RKO (cell line): ENCODE measurements around the gene ATG4B.
"Not testable (repeated sequence)": the region's sequence is repeated elsewhere in the genome, so short reads cannot be mapped to it uniquely, and the experiment has no call there.

Source experiments
- DNase-seq: peaks from one replicate; pipeline ENCODE4 v3.0.0-alpha.2; 2016; ENCODE audit warnings: low spot score

Gene ATG4B

GRCh38 chr2:241637018-241637794 is at the start of gene ATG4B, which contains the start of gene THAP4:
TSS of gene ATG4B (plus strand) at chr2:241637693. CDS start at chr2:241637715, 22 bp downstream.
TSS of gene THAP4 (minus strand) at chr2:241637158. CDS start at chr2:241637017, 141 bp downstream.
- DNase-seq: peak; percentile 86

- not testable (repeated sequence) for DNase-seq
Observed at GRCh38 chr2:241589863-241590262, 47.6 kb upstream of the ATG4B start.

GRCh38 chr2:241590496-241591455 is 46.7 kb upstream of the ATG4B start:
- DNase-seq: not testable (repeated sequence)

- DNase-seq: no peak
Observed at GRCh38 chr2:241592126-241592845, 45.2 kb upstream of the ATG4B start.

GRCh38 chr2:241593271-241593670 is 44.2 kb upstream of the ATG4B start:
- no peak for DNase-seq

GRCh38 chr2:241595600-241596140 is 41.8 kb upstream of the ATG4B start:
- DNase-seq: no peak

GRCh38 chr2:241597561-241597960 is 39.9 kb upstream of the ATG4B start:
- no peak for DNase-seq

- DNase-seq: no peak
Observed at GRCh38 chr2:241598061-241598460, 39.4 kb upstream of the ATG4B start.

GRCh38 chr2:241598487-241598886 is 39.0 kb upstream of the ATG4B start:
- DNase-seq: no peak

GRCh38 chr2:241599615-241600014 is 37.9 kb upstream of the ATG4B start:
- DNase-seq: no peak

- no peak for DNase-seq
Observed at GRCh38 chr2:241601841-241602240, 35.7 kb upstream of the ATG4B start.

GRCh38 chr2:241602720-241603119 is 34.8 kb upstream of the ATG4B start:
- no peak for DNase-seq

- DNase-seq: no peak
Observed at GRCh38 chr2:241603686-241604085, 33.8 kb upstream of the ATG4B start.

GRCh38 chr2:241606186-241606585 is 31.3 kb upstream of the ATG4B start:
- no peak for DNase-seq

- no peak for DNase-seq
Observed at GRCh38 chr2:241607162-241607885, 30.2 kb upstream of the ATG4B start.

GRCh38 chr2:241608881-241609280 is 28.6 kb upstream of the ATG4B start:
- no peak for DNase-seq

- no peak for DNase-seq
Observed at GRCh38 chr2:241609859-241610793, 27.4 kb upstream of the ATG4B start.

GRCh38 chr2:241611062-241611461 is 26.4 kb upstream of the ATG4B start:
- no peak for DNase-seq

GRCh38 chr2:241612156-241613016 is 25.1 kb upstream of the ATG4B start:
- DNase-seq: no peak
